KMS-11 (cell line): Measurements from ENCODE around the gene ENKD1.

ENCODE experiments used
- H2AFZ ChIP-seq: fragments of 200-600 bp; sonication (generic); 2 replicates; pipeline ENCODE4 v1.6.1; 2016; ENCODE audit warnings: antibody characterized with exemption, mixed run types, low read depth
- H3K27ac ChIP-seq: fragments of 200-600 bp; sonication (generic); 2 replicates; pipeline ENCODE4 v1.6.1; 2016; ENCODE audit warnings: mild to moderate bottlenecking, mixed run types
- H3K27me3 ChIP-seq: fragments of 200-600 bp; sonication (generic); 2 replicates; pipeline ENCODE4 v1.6.1; 2017; ENCODE audit warnings: mild to moderate bottlenecking, low read depth, mixed run types, moderate library complexity; ENCODE audit not compliant: insufficient read depth
- H3K36me3 ChIP-seq: fragments of 200-600 bp; sonication (generic); 2 replicates; pipeline ENCODE4 v1.6.1; 2017; ENCODE audit warnings: mild to moderate bottlenecking, mixed run types; ENCODE audit not compliant: insufficient read depth
- H3K4me1 ChIP-seq: fragments of 200-600 bp; sonication (generic); 2 replicates; pipeline ENCODE4 v1.6.1; 2016; ENCODE audit warnings: mild to moderate bottlenecking, low read depth, mixed run types; ENCODE audit not compliant: poor library complexity, severe bottlenecking
- H3K4me2 ChIP-seq: fragments of 200-600 bp; sonication (generic); 2 replicates; pipeline ENCODE4 v1.7.0; 2016; ENCODE audit warnings: mild to moderate bottlenecking, mixed run types
- H3K4me3 ChIP-seq: fragments of 200-600 bp; sonication (generic); IDR thresholded peaks from 2 replicates; pipeline ENCODE4 v1.6.1; 2017; ENCODE audit warnings: low read depth, low read length, mixed read lengths; ENCODE audit not compliant: insufficient read depth
- H3K79me2 ChIP-seq: fragments of 200-600 bp; sonication (generic); 2 replicates; pipeline ENCODE4 v1.6.1; 2016; ENCODE audit warnings: low read depth, mixed run types; ENCODE audit not compliant: insufficient read depth
- H3K9ac ChIP-seq: fragments of 200-600 bp; sonication (generic); 2 replicates; pipeline ENCODE4 v1.6.1; 2016; ENCODE audit warnings: mild to moderate bottlenecking, mixed run types
- H4K20me1 ChIP-seq: fragments of 200-600 bp; sonication (generic); 2 replicates; pipeline ENCODE4 v1.6.1; 2016; ENCODE audit warnings: mild to moderate bottlenecking, mixed run types; ENCODE audit not compliant: insufficient read depth
- CTCF ChIP-seq: fragments of 200-600 bp; sonication (generic); conservative IDR thresholded peaks from 2 replicates; pipeline ENCODE4 v1.6.1; 2017; ENCODE audit warnings: low read depth, mild to moderate bottlenecking, antibody characterized with exemption, low read length, moderate library complexity, mixed read lengths

ENKD1 gene

DNA sequence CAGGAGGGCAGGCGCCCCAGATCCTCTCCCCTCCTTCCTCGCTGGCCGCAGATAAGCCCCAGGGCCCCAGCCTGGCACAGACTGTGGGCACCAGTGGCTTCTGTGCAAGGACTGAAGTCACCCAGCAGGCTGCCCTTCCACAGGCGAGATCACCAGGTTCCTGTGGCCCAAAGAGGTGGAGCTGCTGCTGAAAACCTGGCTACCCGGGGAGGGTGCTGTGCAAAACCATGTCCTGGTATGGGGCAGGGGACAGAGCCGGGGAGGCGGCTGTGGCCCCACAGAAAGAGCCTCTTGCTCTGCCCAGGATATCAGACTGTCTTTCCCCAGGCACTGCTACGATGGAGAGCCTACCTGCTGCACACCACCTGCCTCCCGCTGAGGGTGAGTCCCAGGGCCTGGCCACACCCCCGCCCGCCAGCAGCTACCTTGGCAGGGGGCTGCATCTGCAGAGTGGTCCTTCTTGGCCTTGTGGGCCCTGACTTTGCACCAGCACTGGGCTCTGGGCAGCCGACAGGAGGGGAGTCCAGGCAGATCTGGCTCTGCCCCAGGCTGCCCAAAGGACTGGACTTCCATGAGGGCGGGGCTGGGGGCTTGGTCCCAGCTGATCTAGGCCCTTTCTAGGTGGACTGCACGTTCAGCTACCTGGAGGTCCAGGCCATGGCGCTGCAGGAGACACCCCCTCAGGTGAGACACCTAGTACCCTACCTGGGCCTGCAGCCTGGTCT lies 21.0 kb downstream of the ENKD1 start:
- no peaks in the 10 kb centered on the region for H3K27me3 ChIP-seq
- peak overlapping the region; percentile 88 for H2AFZ ChIP-seq

DNA sequence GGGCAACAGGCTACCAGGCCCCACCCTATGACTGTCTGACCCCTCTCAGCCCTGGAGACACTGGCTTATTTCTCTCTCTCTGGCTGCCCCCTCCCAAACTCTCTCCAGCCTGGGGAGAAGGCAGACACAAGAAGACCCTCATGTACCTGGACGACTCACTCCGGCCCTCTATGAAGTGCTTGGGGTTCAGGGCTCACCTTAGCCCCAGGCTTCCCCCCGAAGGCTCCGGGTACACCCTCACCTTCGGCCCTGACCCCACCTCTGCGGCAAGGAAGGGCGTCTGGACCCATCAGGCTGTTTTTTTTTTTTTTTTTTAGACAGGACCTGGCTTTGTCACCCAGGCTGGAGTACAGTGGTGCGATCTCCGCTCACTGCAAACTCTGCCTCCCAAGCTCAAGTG lies 22.5 kb downstream of the ENKD1 start:
- Histone ChIP-seq H3K79me2 (peaks cover 10% of the 10 kb centered on the region; the same call in 1 of the 2 replicates), H3K4me3 (no peak overlapping the region), H3K9ac (peak overlapping the region; percentile 96; the same call in 1 of the 2 replicates), H3K27me3 (no peaks in the 10 kb centered on the region), H3K4me1 (peaks cover 12% of the 10 kb centered on the region), H3K36me3 (no peaks in the 10 kb centered on the region; the same call in 1 of the 2 replicates), H2AFZ (peak overlapping the region; percentile 88; the same call in 1 of the 2 replicates), H3K4me2 (peak overlapping the region; percentile 49), H4K20me1 (no peaks in the 10 kb centered on the region), H3K27ac (no peak overlapping the region)
- no peak for TF ChIP-seq CTCF

More for the DNA sequence above, 21.0 kb downstream of the ENKD1 start:
- no peaks in the 10 kb centered on the region; the same call in 1 of the 2 replicates for H3K36me3 ChIP-seq
- H3K4me1 ChIP-seq = peaks cover 12% of the 10 kb centered on the region
- peaks cover 10% of the 10 kb centered on the region; the same call in 1 of the 2 replicates for H3K79me2 ChIP-seq
- peak overlapping the region; percentile 52 for H3K4me2 ChIP-seq
- H3K27ac ChIP-seq = peak overlapping the region; percentile 87
- TF ChIP-seq CTCF = no peak
- no peak overlapping the region for H3K4me3 ChIP-seq
- peak overlapping the region; percentile 96 for H3K9ac ChIP-seq
- no peaks in the 10 kb centered on the region for H4K20me1 ChIP-seq

DNA sequence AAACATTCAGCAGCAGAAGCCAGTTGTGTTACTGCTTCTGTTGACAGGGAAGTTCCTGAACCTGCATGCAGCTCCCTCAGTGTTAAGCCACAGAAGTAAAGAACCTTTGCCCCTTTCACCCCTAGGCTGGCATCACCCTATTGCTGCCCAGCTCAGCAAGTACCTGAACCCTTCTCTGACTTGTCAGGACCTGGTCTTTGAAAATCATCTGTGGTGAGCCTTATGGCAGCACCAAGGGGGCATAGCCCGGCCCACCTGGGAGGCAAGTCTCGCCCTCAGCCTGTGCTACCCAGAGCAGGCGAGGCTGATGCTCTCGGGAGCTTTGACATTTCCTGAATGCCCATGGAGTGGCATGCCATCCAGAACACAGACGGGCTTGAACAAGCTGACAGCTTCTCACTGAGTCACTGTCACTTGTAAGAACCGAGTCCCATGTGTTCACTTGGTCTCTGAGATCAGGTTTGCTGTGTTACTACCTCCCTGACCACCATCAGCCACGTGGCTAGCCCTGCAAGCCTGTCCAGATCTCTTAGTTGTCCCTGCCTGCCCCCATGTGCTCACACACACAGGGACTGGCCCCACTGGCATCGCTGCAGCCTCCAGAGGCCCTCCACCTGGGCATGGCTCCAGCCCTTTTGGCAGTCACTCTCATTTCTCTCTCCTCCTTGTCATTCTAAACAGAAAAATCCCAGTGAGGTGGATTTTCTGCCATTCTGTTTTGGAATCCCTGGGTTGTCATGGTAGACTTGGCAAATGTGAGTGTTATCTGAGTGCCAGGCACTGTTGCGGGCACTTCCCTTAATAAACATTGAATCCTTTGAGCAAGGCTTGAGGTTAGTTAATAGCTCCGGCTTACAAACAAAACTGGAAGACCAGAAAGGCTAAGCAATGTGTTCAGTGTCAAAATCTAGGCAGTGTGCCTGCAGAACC lies 24.5 kb downstream of the ENKD1 start:
- Histone ChIP-seq H3K27me3 (no peaks in the 10 kb centered on the region), H3K9ac (no peak overlapping the region), H3K27ac (no peak overlapping the region), H3K79me2 (peaks cover 10% of the 10 kb centered on the region; the same call in 1 of the 2 replicates), H3K4me1 (peaks cover 12% of the 10 kb centered on the region), H3K4me2 (no peak overlapping the region), H4K20me1 (no peaks in the 10 kb centered on the region), H2AFZ (no peak overlapping the region), H3K4me3 (no peak overlapping the region), H3K36me3 (no peaks in the 10 kb centered on the region)
- TF ChIP-seq CTCF = no peak

DNA sequence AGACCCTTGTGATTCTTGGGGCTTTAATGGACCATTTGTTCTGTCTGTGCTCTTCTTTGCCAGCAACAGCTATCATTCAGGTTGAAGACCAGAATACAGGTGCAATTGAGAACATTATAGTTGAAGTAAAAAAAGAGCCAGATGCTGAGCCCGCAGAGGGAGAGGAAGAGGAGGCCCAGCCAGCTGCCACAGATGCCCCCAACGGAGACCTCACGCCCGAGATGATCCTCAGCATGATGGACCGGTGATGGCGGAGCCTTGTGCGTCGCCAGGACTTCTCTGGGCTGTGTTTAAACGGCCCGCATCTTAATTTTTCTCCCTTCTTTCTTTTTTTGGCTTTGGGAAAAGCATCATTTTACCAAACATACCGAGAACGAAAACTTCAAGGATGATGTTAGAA lies 28.9 kb downstream of the ENKD1 start:
- H3K36me3 ChIP-seq = no peaks in the 10 kb centered on the region
- no peaks in the 10 kb centered on the region for H4K20me1 ChIP-seq
- H3K4me3 ChIP-seq = no peak overlapping the region
- no peaks in the 10 kb centered on the region for H3K79me2 ChIP-seq
- H3K27me3 ChIP-seq = no peaks in the 10 kb centered on the region
- H3K27ac ChIP-seq = no peak overlapping the region
- no peak for TF ChIP-seq CTCF
- H3K4me1 ChIP-seq = no peaks in the 10 kb centered on the region
- no peak overlapping the region for H3K9ac ChIP-seq
- no peak overlapping the region for H2AFZ ChIP-seq
- H3K4me2 ChIP-seq = no peak overlapping the region
